Stimulated activated CD4-positive, alpha-beta T cell treated with anti-CD3 and anti-CD28 coated beads, Interleukin-15, amount 100 ng/mL, for 24 hours (primary cell): ENCODE data around the gene KRTAP10-7.
"Not testable (repeated sequence)": the region's sequence is repeated elsewhere in the genome, so short reads cannot be mapped to it uniquely, and the experiment has no call there.

Source experiments
- DNase-seq: peaks from one replicate; pipeline ENCODE4 v3.0.0-alpha.2; 2020

The KRTAP10-7 gene

DNA sequence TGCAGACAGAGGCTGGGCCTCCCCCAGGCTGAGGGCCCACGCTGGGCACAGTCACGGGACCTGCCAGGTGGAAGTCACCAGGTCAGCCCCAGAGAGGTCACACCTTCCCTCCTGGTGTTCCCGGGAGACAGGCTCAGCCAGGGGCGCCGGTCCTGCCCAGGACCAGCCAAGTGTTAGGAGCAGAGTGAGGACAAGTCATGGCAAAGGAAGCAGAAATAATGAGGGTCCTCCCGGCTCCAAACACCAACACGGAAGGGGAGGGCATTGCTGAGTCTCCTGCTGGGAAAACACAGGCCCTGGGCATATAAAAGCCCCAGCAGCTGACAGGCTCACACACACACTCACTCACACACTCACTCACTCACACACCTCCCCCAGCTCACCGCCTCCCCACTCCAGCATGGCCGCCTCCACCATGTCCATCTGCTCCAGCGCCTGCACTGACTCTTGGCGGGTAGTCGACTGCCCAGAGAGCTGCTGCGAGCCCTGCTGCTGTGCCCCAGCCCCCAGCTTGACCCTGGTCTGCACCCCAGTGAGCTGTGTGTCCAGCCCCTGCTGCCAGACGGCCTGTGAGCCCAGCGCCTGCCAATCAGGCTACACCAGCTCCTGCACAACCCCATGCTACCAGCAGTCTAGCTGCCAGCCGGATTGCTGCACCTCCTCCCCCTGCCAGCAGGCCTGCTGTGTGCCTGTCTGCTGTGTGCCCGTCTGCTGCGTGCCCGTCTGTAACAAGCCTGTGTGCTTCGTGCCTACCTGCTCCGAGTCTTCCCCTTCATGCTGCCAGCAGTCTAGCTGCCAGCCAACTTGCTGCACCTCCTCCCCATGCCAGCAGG is 36.8 kb downstream of the KRTAP10-7 start, which contains the start of gene KRTAP10-10:
TSS of gene KRTAP10-10 (plus strand) at position 339 of the 833 bp plus-strand sequence. CDS start at position 401, 62 bp downstream.
- DNase-seq = no peak

DNA sequence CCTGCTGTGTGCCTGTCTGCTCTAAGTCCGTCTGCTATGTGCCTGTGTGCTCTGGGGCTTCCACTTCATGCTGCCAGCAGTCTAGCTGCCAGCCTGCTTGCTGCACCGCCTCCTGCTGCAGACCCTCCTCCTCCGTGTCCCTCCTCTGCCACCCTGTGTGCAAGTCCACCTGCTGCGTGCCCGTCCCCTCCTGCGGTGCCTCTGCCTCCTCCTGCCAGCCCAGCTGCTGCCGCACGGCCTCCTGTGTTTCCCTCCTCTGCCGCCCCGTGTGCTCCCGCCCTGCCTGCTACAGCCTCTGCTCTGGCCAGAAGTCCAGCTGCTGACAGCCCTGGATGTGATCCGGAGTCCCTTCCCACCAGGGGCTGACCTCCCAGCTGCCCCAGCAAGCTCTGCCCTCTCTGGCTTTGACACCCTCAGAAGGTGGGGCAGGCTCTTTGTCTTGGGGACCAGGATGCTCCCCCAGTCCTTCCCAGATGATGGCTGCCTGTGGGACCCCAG is 37.5 kb downstream of the KRTAP10-7 start:
- not testable (repeated sequence) for DNase-seq

DNA sequence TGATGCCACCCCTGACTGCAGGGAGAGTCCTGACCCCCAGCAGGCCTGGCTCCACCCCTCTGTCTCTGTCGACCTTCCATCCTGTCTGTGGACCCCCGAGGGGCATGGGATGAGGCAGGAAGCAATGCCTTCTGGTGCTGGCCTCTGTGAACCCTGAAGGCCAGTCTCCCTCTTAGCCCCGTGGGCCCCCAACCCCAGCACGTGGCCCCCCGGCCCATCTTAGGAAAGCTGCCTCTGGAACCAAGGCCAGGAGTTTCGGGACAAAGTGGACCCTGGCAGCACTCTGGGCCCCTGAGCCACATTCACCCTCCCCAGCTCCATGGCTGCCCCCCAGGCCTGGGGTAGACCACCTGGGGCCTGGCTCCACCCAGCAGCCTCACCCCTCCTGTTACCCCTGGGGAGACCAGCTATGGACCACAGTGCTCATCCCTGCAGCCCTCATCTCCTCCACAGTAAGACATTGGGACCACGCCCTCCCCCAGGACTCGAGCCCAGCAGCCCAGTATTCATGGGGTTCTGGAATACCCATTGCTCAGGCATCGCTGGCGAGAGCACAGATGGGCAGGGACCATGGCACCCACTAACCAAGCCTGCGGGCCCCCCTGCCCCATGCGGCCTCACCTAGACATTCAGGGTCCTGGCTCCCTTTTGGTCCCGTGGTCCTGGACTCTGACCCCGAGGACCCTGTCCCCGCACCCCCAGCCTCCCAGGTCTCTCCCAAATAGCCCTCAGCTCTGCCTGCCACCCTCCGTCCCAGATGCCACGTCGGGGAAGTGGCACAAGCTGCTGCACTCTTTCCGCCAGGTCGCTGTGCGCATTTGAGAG is 38.3 kb downstream of the KRTAP10-7 start:
- DNase-seq = not testable (repeated sequence)

DNA sequence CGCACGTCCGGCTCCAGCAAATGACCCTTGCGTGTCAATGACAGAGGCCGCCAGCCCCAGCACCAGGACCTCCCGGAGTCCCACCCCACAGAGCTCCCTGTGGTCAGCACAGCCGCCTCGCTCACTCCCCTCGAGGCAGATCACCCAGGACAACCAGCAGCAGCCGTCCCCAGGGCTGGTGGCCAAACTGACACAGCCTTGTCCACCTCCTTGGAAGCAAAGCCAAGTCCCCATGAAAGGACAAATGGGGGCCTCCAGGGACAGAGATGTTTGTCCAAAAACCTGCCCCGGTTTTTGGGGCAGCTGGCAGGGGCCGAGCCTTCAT is 38.9 kb downstream of the KRTAP10-7 start:
- DNase-seq = no peak

DNA sequence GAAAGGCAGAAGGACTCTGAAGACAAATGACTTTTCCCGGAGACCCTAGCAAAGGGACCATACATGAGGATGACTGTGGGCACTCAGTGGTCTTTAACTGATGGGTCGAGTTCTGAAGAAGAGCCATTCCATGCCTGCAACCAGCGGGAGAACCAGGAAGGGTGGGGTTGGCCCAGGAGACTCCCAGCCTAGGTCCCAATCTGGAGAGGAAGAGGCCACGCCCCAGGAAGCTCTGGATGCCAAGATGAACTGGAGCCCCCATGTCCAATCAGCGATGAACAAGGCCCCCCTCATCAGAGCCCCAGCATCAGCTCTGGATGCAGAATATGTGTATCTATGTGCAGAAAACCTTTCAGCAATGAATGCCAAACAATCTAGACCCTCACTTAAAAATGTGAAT is 40.4 kb downstream of the KRTAP10-7 start:
- DNase-seq = no peak

DNA sequence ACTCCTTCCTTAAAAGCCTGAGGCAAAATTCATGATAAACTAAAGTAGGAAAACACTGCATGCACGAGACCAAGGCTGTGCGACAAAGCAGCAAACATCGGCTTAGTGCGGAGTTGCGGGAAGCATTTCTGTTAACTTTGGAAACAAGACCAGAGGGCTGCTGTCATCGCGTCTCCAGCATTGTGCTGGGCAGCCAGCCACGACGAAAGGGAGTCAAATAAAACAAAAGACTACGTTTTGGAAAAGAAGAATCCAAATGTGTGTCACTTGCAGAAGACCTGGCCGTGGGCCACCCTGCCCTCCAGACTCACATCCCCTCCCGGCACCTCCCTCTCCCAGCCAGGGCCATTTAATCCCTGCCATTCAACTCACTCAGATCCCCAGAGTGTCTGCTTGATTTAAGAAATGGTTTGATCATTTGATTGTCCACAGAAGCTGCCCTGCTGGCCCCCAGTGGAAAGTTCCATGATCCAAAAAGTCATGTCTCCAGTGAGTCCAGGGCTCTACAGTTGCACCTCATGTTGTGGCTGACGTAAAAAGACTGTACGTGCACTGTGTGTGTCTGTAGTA is 43.4 kb downstream of the KRTAP10-7 start:
- DNase-seq = no peak

DNA sequence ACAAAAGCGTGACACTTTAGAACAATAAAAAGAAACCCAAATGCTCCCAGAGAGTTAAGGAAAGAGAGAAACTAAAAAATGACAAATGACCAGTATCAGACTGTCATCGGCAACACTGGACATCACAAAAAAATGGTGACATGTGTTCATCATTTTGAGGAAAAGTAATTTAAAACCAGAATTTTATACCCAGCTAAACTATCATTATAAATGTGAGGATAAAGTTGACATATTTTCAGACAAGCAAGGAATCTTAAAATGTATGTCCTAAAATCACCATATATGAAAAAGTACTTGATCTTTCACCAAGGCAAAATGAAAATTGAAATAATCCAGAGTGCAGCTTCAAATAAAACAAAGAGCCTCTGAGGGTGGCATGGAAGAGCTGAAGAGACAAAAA is 44.5 kb downstream of the KRTAP10-7 start:
- no peak for DNase-seq

DNA sequence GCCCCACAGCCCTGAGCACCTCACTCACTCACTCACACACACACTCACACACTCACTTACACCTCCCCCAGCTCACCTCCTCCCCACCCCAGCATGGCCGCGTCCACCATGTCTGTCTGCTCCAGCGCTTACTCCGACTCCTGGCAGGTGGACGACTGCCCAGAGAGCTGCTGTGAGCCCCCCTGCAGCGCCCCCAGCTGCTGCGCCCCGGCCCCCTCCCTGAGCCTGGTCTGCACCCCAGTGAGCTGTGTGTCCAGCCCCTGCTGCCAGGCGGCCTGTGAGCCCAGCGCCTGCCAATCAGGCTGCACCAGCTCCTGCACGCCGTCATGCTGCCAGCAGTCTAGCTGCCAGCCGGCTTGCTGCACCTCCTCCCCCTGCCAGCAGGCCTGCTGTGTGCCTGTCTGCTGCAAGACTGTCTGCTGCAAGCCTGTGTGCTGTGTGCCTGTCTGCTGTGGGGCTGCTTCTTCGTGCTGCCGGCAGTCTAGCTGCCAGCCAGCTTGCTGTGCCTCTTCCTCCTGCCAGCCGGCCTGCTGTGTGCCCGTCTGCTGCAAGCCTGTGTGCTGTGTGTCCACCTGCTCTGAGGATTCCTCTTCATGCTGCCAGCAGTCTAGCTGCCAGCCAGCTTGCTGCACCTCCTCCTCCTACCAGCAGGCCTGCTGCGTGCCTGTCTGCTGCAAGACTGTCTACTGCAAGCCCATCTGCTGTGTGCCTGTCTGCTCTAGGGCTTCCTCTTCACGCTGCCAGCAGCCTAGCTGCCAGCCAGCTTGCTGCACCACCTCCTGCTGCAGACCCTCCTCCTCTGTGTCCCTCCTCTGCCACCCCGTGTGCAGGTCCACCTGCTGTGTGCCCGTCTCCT is 46.2 kb downstream of the KRTAP10-7 start, which contains the start of gene KRTAP10-11:
TSS of gene KRTAP10-11 (plus strand) at position 49 of the 856 bp plus-strand sequence. CDS start at position 94, 45 bp downstream.
- not testable (repeated sequence) for DNase-seq

DNA sequence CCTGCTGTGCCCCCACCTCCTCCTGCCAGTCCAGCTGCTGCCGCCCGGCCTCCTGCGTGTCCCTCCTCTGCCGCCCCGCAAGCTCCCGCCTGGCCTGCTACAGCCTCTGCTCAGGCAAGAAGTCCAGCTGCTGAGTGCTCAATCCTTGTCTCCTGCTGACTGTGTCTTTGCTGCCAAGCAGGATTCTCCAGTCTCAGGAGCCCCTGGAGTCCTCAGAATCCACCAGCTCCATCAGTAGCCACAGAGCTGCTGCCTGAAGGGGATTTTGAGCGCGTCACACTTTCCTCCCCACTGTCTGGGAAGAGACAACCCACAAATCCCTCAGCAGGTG is 46.8 kb downstream of the KRTAP10-7 start:
- no peak for DNase-seq

DNA sequence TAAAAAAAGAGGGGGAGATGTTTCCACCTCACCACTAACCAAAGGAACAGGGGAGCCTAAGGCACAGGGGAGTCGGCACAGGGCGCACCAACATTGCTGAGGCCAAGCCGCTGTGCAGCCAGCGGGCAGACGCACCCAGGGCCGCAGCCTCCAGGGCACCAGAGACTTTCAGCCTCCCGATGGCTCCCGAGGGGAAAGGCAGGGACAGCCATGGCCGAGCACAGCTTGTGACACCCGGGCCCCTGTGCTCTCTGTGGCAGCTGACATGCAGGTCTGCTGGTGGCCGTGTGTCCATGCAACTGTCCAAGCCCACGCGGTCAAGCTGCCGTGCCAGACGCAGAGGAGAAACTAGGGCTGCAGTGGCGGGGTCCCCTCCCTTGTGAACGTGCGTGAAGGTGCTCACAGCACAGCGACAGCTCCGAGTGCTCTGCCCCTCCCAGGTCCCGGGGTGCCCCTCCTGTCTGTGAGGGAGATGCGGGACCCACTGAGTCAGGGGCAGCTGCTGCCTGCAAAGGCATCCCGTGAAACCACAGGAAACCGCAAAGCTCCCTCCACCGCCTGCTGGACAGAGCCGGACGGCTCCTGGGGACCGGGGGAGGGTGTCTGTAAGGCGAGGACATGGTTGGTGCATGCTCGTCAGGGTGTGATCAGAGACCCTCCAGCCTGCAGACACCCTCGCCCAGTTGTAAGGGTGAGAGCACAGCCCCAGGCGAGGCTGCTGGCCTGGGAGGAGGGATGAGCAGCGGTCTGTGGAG is 48.3 kb downstream of the KRTAP10-7 start:
- DNase-seq = no peak

DNA sequence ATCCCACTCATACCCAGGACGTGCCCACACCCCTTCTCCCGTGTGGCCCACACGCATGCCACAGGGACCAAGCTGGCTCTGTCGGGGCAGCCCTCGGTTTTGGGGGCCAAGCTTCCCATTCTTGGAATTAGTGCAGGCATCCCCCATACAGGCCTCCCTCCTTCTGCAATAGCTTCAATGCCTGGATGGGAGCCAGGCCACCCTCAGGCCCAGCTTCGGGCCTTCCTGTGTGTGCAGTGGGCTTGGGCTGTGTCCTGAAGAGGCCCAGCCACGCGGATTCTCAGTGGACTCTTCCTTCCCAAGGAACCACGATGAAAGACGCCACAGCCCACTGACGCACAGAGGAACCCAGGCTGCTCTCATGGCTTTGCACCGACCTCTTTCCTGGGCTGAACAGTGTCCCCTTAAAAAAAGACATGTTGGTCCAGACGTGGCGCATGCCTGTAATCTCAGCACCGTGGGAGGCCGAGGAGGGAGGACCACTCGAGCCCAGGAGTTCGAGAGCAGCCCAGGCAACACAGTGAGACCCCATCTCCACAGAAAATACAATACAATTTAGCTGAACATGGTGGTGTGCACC is 49.2 kb downstream of the KRTAP10-7 start:
- no peak for DNase-seq

DNA sequence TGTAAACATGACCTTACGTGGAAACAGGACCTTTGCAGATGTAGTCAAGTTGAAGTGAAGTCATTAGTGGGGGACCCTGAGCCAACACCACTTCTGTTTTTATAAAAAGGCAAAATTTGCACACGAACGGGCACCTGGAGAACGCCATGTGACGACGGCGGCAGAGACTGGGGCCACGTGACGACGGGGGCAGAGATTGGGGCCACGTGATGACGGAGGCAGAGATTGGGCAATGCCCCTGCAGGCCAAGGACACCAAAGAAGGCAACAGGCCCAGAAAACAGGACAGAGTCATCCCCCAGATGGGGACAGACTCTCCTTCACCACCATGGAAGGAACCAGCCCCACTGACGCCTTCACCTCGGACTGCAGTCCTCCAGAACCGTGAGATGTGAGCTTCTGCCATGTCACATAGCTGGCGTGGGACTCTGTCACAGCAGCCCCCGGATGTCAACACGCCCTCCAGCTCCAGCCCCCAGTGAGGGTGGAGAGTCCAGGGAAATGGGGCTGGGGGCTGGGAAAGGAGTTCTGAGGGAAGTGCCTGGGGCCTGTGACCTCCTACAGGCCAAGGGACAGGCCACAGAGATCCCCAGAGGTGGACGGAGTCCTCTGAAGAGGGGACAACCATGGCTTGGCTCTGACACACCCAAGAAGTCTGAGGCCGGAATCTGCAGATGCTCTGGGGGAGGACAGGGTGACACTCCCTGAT is 50.0 kb downstream of the KRTAP10-7 start:
- no peak for DNase-seq

DNA sequence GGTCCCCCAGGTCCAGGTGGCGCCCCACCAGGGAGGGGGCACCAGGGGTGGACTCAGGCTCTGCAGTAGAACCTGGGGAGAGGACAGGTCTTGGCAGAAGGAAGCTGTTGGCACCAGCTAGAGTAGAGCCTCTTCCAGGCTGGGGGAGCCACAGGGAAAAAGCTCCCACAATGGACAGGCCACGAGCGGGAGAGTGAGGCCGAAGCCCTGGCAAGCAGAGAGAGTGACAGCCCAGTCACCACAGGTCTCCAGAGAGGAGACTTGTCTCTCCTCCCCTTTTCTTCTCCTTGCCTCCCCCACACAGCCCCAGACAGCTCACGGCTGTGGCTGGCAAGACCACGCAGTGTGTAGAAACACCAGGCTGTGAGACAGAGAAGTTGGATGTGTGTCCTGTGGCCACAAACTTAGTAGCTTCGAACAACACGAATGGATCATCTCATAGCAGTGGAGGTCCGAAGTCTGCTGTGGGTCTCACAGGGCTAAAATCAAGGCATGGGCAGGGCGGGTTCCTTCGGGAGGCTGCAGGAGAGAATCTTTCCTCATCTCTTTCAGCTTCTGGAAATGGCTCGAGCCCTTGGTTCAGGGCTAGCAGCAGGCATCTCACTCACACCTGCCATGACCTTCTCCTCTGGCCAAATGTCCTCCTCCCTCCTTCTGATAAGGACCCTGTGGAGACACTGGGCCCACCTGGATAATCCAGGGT is 50.7 kb downstream of the KRTAP10-7 start:
- no peak for DNase-seq
